HFFc6 (cell line): ENCODE results near the gene PCYT1A. TPM values are rescaled to one million over a fixed set of nuclear protein-coding genes. Genes with fewer than 3 reads are reported as not detected.
"Not testable (repeated sequence)": the region's sequence is repeated elsewhere in the genome, so short reads cannot be mapped to it uniquely, and the experiment has no call there.

Source experiments
- DNase-seq: peaks from one replicate; pipeline ENCODE4 v3.0.0-alpha.2; 2018
- H3K27ac Mint-ChIP-seq: 2 replicates; pipeline ENCODE4 v1.8.0; 2020; ENCODE audit warnings: mild to moderate bottlenecking, mixed read lengths
- H3K27me3 Mint-ChIP-seq: 2 replicates; pipeline ENCODE4 v1.8.0; 2021; ENCODE audit warnings: mild to moderate bottlenecking, moderate library complexity, mixed read lengths; ENCODE audit not compliant: insufficient read depth
- H3K36me3 Mint-ChIP-seq: 2 replicates; pipeline ENCODE4 v1.8.0; 2021; ENCODE audit warnings: low read depth, mixed read lengths
- H3K4me1 Mint-ChIP-seq: 2 replicates; pipeline ENCODE4 v1.8.0; 2020; ENCODE audit warnings: low read depth, mixed read lengths
- H3K4me3 Mint-ChIP-seq: 2 replicates; pipeline ENCODE4 v1.8.0; 2020; ENCODE audit warnings: mild to moderate bottlenecking, moderate library complexity, mixed read lengths
- H3K9me3 Mint-ChIP-seq: 2 replicates; pipeline ENCODE4 v1.8.0; 2020; ENCODE audit warnings: mild to moderate bottlenecking, mixed read lengths
- total RNA-seq, 6 experiments: library from RNA; stranded (reverse); fragmentation: NEBNext Ultra II Directional; extraction: Animal tissue kit (Norgen Biotek cat#: 25700); gene quantifications; 2 replicates in 1 of 6; 3 replicates in 5 of 6; pipeline ENCODE4 v1.2.3, GENCODE V29; 2021
- TF ChIP-seq, protein P1 (sequence below): fragments of 200-600 bp; sonication (generic); IDR thresholded peaks from 2 replicates; pipeline ENCODE4 v1.5.0; 2021; ENCODE audit warnings: antibody characterized with exemption, mild to moderate bottlenecking

The PCYT1A gene
- total RNA-seq, 6 experiments from 2014 or later = 77.2 to 83.0 (median 81.2) TPM

DNA sequence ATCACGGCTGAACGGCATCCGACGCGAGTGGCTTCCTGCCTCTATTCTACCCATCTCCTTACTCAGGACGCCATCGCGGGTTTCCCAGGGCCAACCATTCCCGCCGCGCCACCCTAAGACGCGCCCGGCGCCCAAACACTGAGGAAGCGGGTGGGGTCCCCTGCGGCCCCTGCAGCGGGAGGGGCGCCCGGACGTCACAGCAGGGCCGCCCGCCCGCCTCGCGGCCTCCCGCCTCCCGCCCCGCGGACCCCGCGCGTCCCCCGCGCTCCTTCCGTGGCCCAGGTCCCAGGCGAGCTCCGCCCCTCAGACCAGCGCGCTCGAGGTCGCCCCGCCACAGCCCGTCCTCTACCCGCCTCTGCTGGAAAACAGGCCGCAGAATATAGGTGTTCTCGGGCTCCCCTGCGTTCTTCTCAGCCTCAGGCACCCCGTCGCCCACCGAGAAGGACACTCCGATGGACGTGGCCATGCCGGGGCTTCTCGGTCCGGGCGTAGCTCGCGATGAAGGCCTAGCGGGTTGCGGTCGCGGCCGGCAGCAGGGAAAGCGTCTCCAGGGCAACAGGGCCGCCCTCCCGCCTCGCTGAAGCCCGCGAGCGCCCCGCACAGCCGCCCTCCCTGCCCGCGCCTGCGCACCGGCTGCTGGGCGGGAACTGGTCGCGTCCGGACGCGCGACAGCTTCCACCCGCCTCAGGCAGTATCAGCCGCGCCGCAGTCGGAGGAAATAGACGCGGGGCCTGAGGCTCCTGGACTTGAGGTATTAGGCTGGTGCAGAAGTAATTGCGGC lies 30.4 kb upstream of the PCYT1A start, which contains the start of gene DYNLT2B:
Gene DYNLT2B, minus strand, starts transcription at position 554 of the 781 bp plus-strand sequence. Its CDS starts 88 bp downstream, at position 466.
- no peaks in the 10 kb centered on the region for H3K9me3 Mint-ChIP-seq
- TF ChIP-seq, protein P1, sequence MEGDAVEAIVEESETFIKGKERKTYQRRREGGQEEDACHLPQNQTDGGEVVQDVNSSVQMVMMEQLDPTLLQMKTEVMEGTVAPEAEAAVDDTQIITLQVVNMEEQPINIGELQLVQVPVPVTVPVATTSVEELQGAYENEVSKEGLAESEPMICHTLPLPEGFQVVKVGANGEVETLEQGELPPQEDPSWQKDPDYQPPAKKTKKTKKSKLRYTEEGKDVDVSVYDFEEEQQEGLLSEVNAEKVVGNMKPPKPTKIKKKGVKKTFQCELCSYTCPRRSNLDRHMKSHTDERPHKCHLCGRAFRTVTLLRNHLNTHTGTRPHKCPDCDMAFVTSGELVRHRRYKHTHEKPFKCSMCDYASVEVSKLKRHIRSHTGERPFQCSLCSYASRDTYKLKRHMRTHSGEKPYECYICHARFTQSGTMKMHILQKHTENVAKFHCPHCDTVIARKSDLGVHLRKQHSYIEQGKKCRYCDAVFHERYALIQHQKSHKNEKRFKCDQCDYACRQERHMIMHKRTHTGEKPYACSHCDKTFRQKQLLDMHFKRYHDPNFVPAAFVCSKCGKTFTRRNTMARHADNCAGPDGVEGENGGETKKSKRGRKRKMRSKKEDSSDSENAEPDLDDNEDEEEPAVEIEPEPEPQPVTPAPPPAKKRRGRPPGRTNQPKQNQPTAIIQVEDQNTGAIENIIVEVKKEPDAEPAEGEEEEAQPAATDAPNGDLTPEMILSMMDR = peak; percentile 19; the same call in 1 of the 2 replicates

DNA sequence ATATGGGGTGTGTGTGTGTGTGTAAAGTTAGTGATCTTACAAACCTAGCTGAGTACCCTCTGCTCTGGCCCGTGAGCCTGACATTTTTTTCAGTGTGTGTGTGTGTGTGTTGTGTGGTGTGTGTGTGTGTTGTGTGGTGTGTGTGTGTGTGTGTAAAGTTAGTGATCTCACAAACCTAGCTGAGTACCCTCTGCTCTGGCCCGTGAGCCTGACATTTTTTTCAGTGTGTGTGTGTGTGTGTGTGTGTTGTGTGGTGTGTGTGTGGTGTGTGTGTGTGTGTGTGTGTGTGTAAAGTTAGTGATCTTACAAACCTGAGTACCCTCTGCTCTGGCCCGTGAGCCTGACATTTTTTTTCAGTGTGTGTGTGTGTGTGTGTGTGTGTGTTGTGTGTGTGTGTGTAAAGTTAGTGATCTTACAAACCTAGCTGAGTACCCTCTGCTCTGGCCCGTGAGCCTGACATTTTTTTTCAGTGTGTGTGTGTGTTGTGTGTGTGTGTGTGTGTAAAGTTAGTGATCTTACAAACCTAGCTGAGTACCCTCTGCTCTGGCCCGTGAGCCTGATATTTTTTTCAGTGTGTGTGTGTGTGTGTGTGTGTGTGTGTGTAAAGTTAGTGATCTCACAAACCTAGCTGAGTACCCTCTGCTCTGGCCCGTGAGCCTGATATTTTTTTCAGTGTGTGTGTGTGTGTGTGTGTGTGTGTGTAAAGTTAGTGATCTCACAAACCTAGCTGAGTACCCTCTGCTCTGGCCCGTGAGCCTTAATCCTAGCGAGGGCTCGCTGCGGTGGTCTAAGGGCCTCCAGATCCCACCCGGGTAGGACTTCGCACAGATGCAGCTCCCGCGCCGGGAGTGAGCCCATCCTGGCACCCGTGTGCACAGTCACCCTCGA lies 29.5 kb upstream of the PCYT1A start:
- peak overlapping the region; percentile 99 for H3K27ac Mint-ChIP-seq
- H3K36me3 Mint-ChIP-seq, H3K27me3 Mint-ChIP-seq, H3K9me3 Mint-ChIP-seq, DNase-seq: not testable (repeated sequence)
- peaks cover 19% of the 10 kb centered on the region for H3K4me1 Mint-ChIP-seq
- H3K4me3 Mint-ChIP-seq = peak overlapping the region; percentile 95

More for the DNA sequence above, 30.4 kb upstream of the PCYT1A start, which contains the start of gene DYNLT2B:
- Mint-ChIP-seq H3K4me1 (peaks cover 19% of the 10 kb centered on the region), H3K27me3 (peaks cover 2% of the 10 kb centered on the region; the same call in 1 of the 2 replicates), H3K27ac (peak within 1 kb of the TSS; percentile 99), H3K4me3 (peak within 1 kb of the TSS; percentile 95), H3K36me3 (peaks cover 6% of the 10 kb centered on the region)
- DNase-seq = peak; percentile 89

DNA sequence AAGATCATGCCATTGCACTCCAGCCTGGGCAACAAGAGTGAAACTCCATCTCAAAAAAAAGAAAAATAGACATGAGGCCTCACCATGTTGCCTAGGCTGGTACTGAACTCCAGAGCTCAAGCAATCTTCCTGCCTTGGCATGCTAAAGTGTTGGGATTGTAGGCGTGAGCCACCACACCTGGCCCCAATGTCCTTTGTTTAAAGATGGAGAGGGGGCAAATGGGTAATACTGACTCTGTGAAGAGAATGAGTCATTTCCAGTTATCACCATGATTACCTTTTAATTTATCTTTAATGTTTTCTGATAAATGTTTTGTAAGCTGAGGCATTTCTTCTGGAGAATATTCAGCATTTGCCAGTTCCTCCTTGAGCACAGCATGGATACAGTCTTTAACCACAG lies 28.3 kb upstream of the PCYT1A start:
- H3K27ac Mint-ChIP-seq = no peak overlapping the region
- DNase-seq = no peak

DNA sequence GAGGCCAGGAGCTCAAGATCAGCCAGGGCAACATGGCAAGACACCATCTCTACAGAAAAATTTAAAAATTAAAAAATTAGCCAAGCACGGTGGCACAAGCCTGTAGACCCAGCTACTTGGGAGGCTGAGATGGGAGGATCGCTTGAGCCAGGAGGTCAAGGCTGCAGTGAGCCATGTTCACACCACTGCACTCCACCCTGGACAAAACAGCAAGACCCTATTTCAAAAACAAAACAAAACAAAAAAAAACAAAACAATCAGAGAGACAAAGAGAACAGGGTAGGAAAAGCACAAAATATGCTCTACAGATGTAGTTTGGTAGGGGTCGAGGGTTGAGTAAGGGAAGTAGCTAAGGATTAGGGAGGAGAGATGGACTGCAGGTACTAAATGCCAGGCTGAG lies 27.1 kb upstream of the PCYT1A start:
- H3K27ac Mint-ChIP-seq = no peak overlapping the region
- TF ChIP-seq, protein P1 = no peak
- H3K9me3 Mint-ChIP-seq = no peaks in the 10 kb centered on the region
- H3K36me3 Mint-ChIP-seq = peaks cover 6% of the 10 kb centered on the region
- H3K27me3 Mint-ChIP-seq = peaks cover 2% of the 10 kb centered on the region; the same call in 1 of the 2 replicates
- DNase-seq = no peak
- H3K4me3 Mint-ChIP-seq = no peak overlapping the region
- H3K4me1 Mint-ChIP-seq = peaks cover 11% of the 10 kb centered on the region

More for the DNA sequence above, 28.3 kb upstream of the PCYT1A start:
- H3K4me3 Mint-ChIP-seq = no peak overlapping the region
- peaks cover 2% of the 10 kb centered on the region; the same call in 1 of the 2 replicates for H3K27me3 Mint-ChIP-seq
- H3K4me1 Mint-ChIP-seq = peaks cover 19% of the 10 kb centered on the region
- TF ChIP-seq, protein P1 = no peak
- H3K9me3 Mint-ChIP-seq = no peaks in the 10 kb centered on the region
- peaks cover 6% of the 10 kb centered on the region for H3K36me3 Mint-ChIP-seq

DNA sequence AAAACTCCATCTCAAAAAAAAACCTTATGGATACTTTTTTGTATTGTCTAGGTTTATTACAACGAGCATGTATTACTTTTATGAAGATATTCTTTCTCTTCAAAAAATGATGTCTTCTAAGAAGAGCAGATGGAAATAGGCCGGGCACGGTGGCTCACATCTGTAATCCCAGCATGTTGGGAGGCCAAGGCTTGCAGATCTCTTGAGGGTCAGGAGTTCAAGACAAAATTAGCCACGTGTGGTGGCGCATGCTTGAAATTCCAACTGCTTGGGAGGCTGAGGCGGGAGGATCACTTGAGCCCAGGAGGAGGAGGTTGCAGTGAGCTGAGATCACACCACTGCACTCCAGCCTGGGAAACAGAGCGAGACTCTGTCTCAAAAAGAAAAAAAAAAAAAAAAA lies 26.6 kb upstream of the PCYT1A start:
- H3K27ac Mint-ChIP-seq, H3K27me3 Mint-ChIP-seq, H3K4me1 Mint-ChIP-seq, H3K9me3 Mint-ChIP-seq, H3K36me3 Mint-ChIP-seq, H3K4me3 Mint-ChIP-seq, DNase-seq: not testable (repeated sequence)

DNA sequence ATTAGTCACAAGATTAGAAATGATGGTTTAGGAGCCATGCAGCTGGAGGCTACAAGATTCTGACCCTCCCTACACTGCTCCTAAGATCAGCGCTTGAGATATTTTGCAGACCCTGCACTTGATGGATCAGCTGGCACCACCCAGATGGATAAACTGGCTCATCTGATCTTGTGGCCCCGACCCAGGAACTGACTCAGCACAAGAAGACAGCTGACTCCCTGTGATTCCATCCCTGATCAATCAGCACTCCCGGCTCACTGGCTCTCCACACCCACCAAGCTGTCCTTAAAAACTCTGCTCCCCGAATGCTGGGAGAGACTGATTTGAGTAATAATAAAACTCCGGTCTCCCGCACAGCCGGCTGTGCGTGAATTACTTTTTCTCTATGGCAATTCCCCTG lies 15.4 kb upstream of the PCYT1A start:
- not testable (repeated sequence) for H3K4me1 Mint-ChIP-seq, DNase-seq, H3K9me3 Mint-ChIP-seq, H3K27me3 Mint-ChIP-seq, H3K4me3 Mint-ChIP-seq, H3K27ac Mint-ChIP-seq
- H3K36me3 Mint-ChIP-seq = peaks cover 11% of the 10 kb centered on the region

DNA sequence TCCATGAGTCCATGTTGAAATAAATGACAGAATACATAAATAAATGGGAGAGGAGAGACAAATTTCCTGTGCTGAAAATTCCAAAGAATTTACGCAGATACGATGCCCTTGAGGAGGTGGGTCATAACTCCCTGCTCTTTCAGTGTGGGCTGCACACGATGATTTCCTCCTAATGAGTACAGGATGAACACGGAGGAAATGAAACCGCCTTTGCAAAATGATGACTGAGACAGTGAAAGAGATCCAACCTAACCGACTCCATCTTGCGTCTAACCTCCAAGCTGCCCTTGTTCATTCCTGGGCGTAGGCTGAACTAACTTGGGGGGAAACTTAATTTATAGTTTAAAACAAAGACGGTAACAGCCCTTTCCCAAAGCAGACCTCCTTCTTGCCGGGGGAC lies 15.0 kb upstream of the PCYT1A start:
- DNase-seq, H3K4me1 Mint-ChIP-seq, H3K9me3 Mint-ChIP-seq, H3K27ac Mint-ChIP-seq, H3K4me3 Mint-ChIP-seq, H3K27me3 Mint-ChIP-seq: not testable (repeated sequence)
- H3K36me3 Mint-ChIP-seq = peaks cover 11% of the 10 kb centered on the region
